Endothelial cell of umbilical vein (primary cell): Measurements from ENCODE around the gene PASK. TPM values are rescaled to one million over a fixed set of nuclear protein-coding genes. Genes with fewer than 3 reads are reported as not detected.

Experiments used
- BruUV-seq: library from RNA; stranded (reverse); fragments of 400-500 nt; replicated peaks from 2 replicates; lab custom pipeline; 2021; lab: Mats Ljungman, UMichigan
- CTCF ChIA-PET: fragments of 300-600, 350-600 bp; sonication (Branson Sonifier 250); formaldehyde crosslinking; loops from one replicate; lab custom pipeline; 2021; ENCODE audit warnings: antibody characterized with exemption, inconsistent platforms; lab: Charles Lee
- POLR2A ChIA-PET: fragments of 300-600, 350-600 bp; sonication (Branson Sonifier 250); formaldehyde crosslinking; loops from one replicate; lab custom pipeline; 2021; ENCODE audit warnings: antibody characterized with exemption, inconsistent platforms; lab: Charles Lee
- DNase-seq: peaks from one replicate; pipeline ENCODE4 v3.0.0-alpha.2; 2011; ENCODE audit warnings: low read depth, low spot score
- FAIRE-seq: peaks from 2 replicates; lab custom pipeline; 2011; peaks lifted over from hg19 to GRCh38; lab: Jason Lieb, UNC
- H2AFZ ChIP-seq: 2 replicates; pipeline ENCODE4 v1.6.0; 2012; ENCODE audit warnings: low read depth, low read length, control low read depth, inconsistent platforms
- H3K27ac ChIP-seq: 2 replicates; pipeline ENCODE4 v1.5.1; 2011; ENCODE audit warnings: low read depth, mild to moderate bottlenecking, control low read depth, low read length, moderate library complexity; ENCODE audit not compliant: insufficient read depth
- H3K27me3 ChIP-seq, 2 experiments: 2 replicates each; pipeline versions ENCODE4 v1.6.0 to v1.6.1; 2011; ENCODE audit warnings: low read length in 2 of 2, mixed read lengths in 1 of 2; ENCODE audit not compliant: control insufficient read depth in 2 of 2, insufficient read depth in 2 of 2
- H3K36me3 ChIP-seq, 2 experiments: 2 replicates in 1 of 2; 3 replicates in 1 of 2; pipeline ENCODE4 v1.5.1; 2011; ENCODE audit warnings: low read length in 2 of 2, mild to moderate bottlenecking in 1 of 2, moderate library complexity in 1 of 2; ENCODE audit not compliant: control insufficient read depth in 2 of 2, insufficient read depth in 2 of 2; ENCODE audit errors: extremely low read depth in 1 of 2
- H3K4me1 ChIP-seq: 3 replicates; pipeline ENCODE4 v1.5.1; 2011; ENCODE audit warnings: mild to moderate bottlenecking, low read length; ENCODE audit not compliant: control insufficient read depth, insufficient read depth; ENCODE audit errors: extremely low read depth
- H3K4me2 ChIP-seq: 2 replicates; pipeline ENCODE4 v1.6.1; 2011; ENCODE audit warnings: low read length, control low read depth, mixed read lengths; ENCODE audit not compliant: insufficient read depth
- H3K4me3 ChIP-seq, 3 experiments: fragments of 200-600 bp in 1 of 3; sonication (generic), shearing (Covaris generic) in 1 of 3; replicated peaks in 1 of 3; 2 replicates each; pipeline ENCODE4 v1.5.1; 2011 to 2016; ENCODE audit warnings: control low read depth in 3 of 3, low read length in 3 of 3, mild to moderate bottlenecking in 2 of 3, inconsistent platforms in 1 of 3, low read depth in 1 of 3, moderate library complexity in 1 of 3; ENCODE audit not compliant: insufficient read depth in 1 of 3
- H3K79me2 ChIP-seq: 2 replicates; pipeline ENCODE4 v1.6.0; 2012; ENCODE audit warnings: low read length, inconsistent platforms; ENCODE audit not compliant: control insufficient read depth, insufficient read depth
- H3K9ac ChIP-seq: replicated peaks from 2 replicates; pipeline ENCODE3; 2011; ENCODE audit warnings: low read length, control low read depth; ENCODE audit not compliant: insufficient read depth; ENCODE audit errors: extremely low read depth
- H3K9me1 ChIP-seq: replicated peaks from 3 replicates; pipeline ENCODE4 v1.6.0; 2011; ENCODE audit warnings: mild to moderate bottlenecking, low read length; ENCODE audit not compliant: control insufficient read depth, insufficient read depth; ENCODE audit errors: extremely low read depth
- H3K9me3 ChIP-seq: replicated peaks from 2 replicates; pipeline ENCODE4 v1.5.1; 2012; ENCODE audit warnings: low read length, inconsistent platforms; ENCODE audit not compliant: control insufficient read depth, insufficient read depth
- H4K20me1 ChIP-seq: replicated peaks from 2 replicates; pipeline ENCODE3; 2011; ENCODE audit warnings: mild to moderate bottlenecking, low read length; ENCODE audit not compliant: control insufficient read depth, insufficient read depth; ENCODE audit errors: extremely low read depth
- CTCF ChIP-seq, 2 donors: IDR thresholded peaks; 1 replicate in 1 of 2; 2 replicates in 1 of 2; pipeline ENCODE4 v1.5.1; 2011; ENCODE audit warnings: low read length in 2 of 2, mild to moderate bottlenecking in 2 of 2, moderate library complexity in 2 of 2, control low read depth in 1 of 2, inconsistent platforms in 1 of 2, low read depth in 1 of 2; ENCODE audit not compliant: insufficient read depth in 1 of 2; ENCODE audit errors: extremely low read depth in 1 of 2
- EZH2 ChIP-seq: IDR thresholded peaks from 2 replicates; pipeline ENCODE4 v1.6.1; 2012; ENCODE audit warnings: borderline replicate concordance, low read depth, mild to moderate bottlenecking, moderate library complexity, low read length, inconsistent platforms; ENCODE audit not compliant: severe bottlenecking
- FOS ChIP-seq: IDR thresholded peaks from 2 replicates; pipeline ENCODE4 v1.6.1; 2011; ENCODE audit warnings: mild to moderate bottlenecking, low read length, moderate library complexity, borderline replicate concordance; ENCODE audit not compliant: insufficient read depth
- GATA2 ChIP-seq: IDR thresholded peaks from 2 replicates; pipeline ENCODE4 v1.7.0; 2011; ENCODE audit warnings: low read depth, mild to moderate bottlenecking, moderate library complexity, mixed read lengths, low read length; ENCODE audit not compliant: insufficient read length, insufficient read depth
- JUN ChIP-seq: IDR thresholded peaks from 2 replicates; pipeline ENCODE4 v1.6.1; 2011; ENCODE audit warnings: borderline replicate concordance, low read depth; ENCODE audit not compliant: insufficient read length, insufficient read depth
- MAX ChIP-seq: IDR thresholded peaks from 2 replicates; pipeline ENCODE4 v1.6.1; 2011; ENCODE audit not compliant: insufficient read depth, insufficient read length
- MYC ChIP-seq: IDR thresholded peaks from one replicate; pipeline ENCODE4 v1.6.1; 2011; ENCODE audit warnings: mild to moderate bottlenecking, low read depth, low read length
- POLR2A ChIP-seq: IDR thresholded peaks from 2 replicates; pipeline ENCODE4 v1.6.1; 2012; ENCODE audit warnings: low read depth, mild to moderate bottlenecking, control low read depth, low read length
- POLR2AphosphoS5 ChIP-seq: IDR thresholded peaks from 2 replicates; pipeline ENCODE4 v1.6.1; 2012; ENCODE audit warnings: low read depth, mild to moderate bottlenecking, control low read depth, low read length, moderate library complexity; ENCODE audit not compliant: insufficient read depth
- dilution Hi-C: fragments of 300-500 bp; cut with MboI; formaldehyde crosslinking; loops from one replicate; pipeline ENCODE4 v1.15.0; 2019; ENCODE audit warnings: low sequenced_read_pairs; ENCODE audit not compliant: extremely low pct_ligation_motif_present
- intact Hi-C: fragments of 100-400 bp; cut with micrococcal nuclease; formaldehyde crosslinking; loops from one replicate; pipeline ENCODE4 v1.10.0; 2022
- polyA plus RNA-seq, 4 experiments: library from polyadenylated mRNA; depleted of rRNA in 3 of 4; stranded (reverse) in 3 of 4; unstranded in 1 of 4; fragments of >200 nt; gene quantifications; 2 replicates each; pipeline versions ENCODE4 v1.2.1 to v1.2.3, GENCODE V29; 2011 to 2012; ENCODE audit warnings: missing spikeins in 1 of 4
- total RNA-seq: library from RNA; stranded (reverse); gene quantifications from 2 replicates; pipeline ENCODE4 v1.2.3, GENCODE V29; 2021

PASK gene
- total and polyA plus RNA-seq, 2 donors (not counting 3 experiments of a cell fraction or from before 2014, with no cell fraction given), result 5.7 to 17.3 TPM

- ChIA-PET CTCF (interaction anchor here (0.9 to 1.3 kb wide), 2 partner anchors 13 to 502 kb away, joined by 3 read pairs; no protein-coding TSS in a partner anchor), POLR2A (no interaction called here)
- no peak overlapping the region for H3K4me3 ChIP-seq
- peak overlapping the region; percentile 42 for H3K27ac ChIP-seq
- no peaks in the 10 kb centered on the region for H3K79me2 ChIP-seq
- no peaks in the 10 kb centered on the region for H3K27me3 ChIP-seq
- dilution Hi-C loops, result no loop called here
- H4K20me1 ChIP-seq, result no peaks in the 10 kb centered on the region
- H3K9ac ChIP-seq, result no peak overlapping the region
- DNase-seq, result peak; percentile 30
- peaks cover 7% of the 10 kb centered on the region for H3K4me1 ChIP-seq
- no TSS peak for BruUV-seq
- no peak overlapping the region for H2AFZ ChIP-seq
- no peak for TF ChIP-seq MAX
- TF ChIP-seq FOS, result peak; percentile 62
- peak; percentile 64 for TF ChIP-seq GATA2
- no peak for TF ChIP-seq EZH2
- peak; percentile 35 for TF ChIP-seq JUN
- intact Hi-C loops, result loop anchor here (1.0 kb wide), 1 partner anchor 9 kb away; the partner anchor contains the start of gene PASK
- H3K9me1 ChIP-seq, result no peaks in the 10 kb centered on the region
- no peak overlapping the region for H3K4me2 ChIP-seq
- FAIRE-seq, result peak; percentile 64
- H3K9me3 ChIP-seq, result no peaks in the 10 kb centered on the region
- peaks cover 3 to 14% of the 10 kb centered on the region in 2 experiments for H3K36me3 ChIP-seq
These were observed 8.7 kb upstream of the PASK start for GRCh38 chr2:241157841-241158545.

- Histone ChIP-seq H2AFZ (no peak overlapping the region), H3K9me1 (no peaks in the 10 kb centered on the region), H3K27ac (no peak overlapping the region), H3K27me3 (no peaks in the 10 kb centered on the region), H3K79me2 (peaks cover under 1% of the 10 kb centered on the region), H3K9me3 (no peaks in the 10 kb centered on the region), H3K4me2 (no peak overlapping the region), H3K4me3 (no peak overlapping the region), H3K4me1 (peaks cover 7% of the 10 kb centered on the region), H4K20me1 (no peaks in the 10 kb centered on the region), H3K9ac (no peak overlapping the region), H3K36me3 (peaks cover 3 to 14% of the 10 kb centered on the region in 2 experiments)
- ChIA-PET CTCF (interaction anchor here (0.7 to 1.3 kb wide), 4 partner anchors 12 to 503 kb away, joined by 3 read pairs; no protein-coding TSS in a partner anchor), POLR2A (no interaction called here)
- intact Hi-C loops, result loop anchor here (1.0 kb wide), 1 partner anchor 8 kb away; the partner anchor contains the start of gene PASK
- dilution Hi-C loops, result no loop called here
- no peak for DNase-seq
- no TSS peak for BruUV-seq
- no peak for FAIRE-seq
- TF ChIP-seq GATA2 (no peak), MAX (no peak), JUN (no peak), POLR2A (no peak), POLR2AphosphoS5 (no peak), CTCF (IDR thresholded peaks at IDR 0.05; ENCODE audit: extremely low read depth in 1 of 2, insufficient read depth in 1 of 2, low read depth in 1 of 2, low read length in 2 of 2) (no peak), EZH2 (no peak), FOS (no peak), MYC (no peak)
These were observed 7.7 kb upstream of the PASK start for GRCh38 chr2:241156971-241157441.
